Tibial nerve (tissue), 4 donors: ENCODE results near the gene MGST2.

Experiments used
- CTCF ChIP-seq, 5 experiments: fragments of 200-600 bp in 3 of 5; fragments of 450-650 bp in 2 of 5; sonication (generic) in 3 of 5; IDR thresholded peaks; one replicate each; pipeline ENCODE4 v1.5.1; 2016 to 2019; ENCODE audit warnings: antibody characterized with exemption in 5 of 5, mild to moderate bottlenecking in 3 of 5, moderate library complexity in 2 of 5
- EP300 ChIP-seq, 2 donors: sonication (generic); formaldehyde crosslinking; IDR thresholded peaks; one replicate each; pipeline ENCODE4 v1.6.1; 2017; ENCODE audit warnings: antibody characterized with exemption in 2 of 2, mild to moderate bottlenecking in 1 of 2
- POLR2A ChIP-seq, 2 donors: fragments of 450-650 bp; IDR thresholded peaks; one replicate each; pipeline ENCODE4 v1.6.1; 2017; ENCODE audit warnings: antibody characterized with exemption in 2 of 2, mild to moderate bottlenecking in 2 of 2, moderate library complexity in 2 of 2

- TF ChIP-seq POLR2A (IDR thresholded peaks at IDR 0.05) (no peak), CTCF (IDR thresholded peaks at IDR 0.05) (no peak), EP300 (IDR thresholded peaks at IDR 0.05) (no peak)
Observed at GRCh38 chr4:139668658-139669201, 3.1 kb downstream of the MGST2 start.
